Medulla oblongata (tissue), 1 donor: ENCODE data around the gene ACOX2.

Source experiments
- DNase-seq: peaks from one replicate; pipeline ENCODE4 v3.0.0-alpha.2; 2015; ENCODE audit errors: extremely low spot score

The ACOX2 gene

GRCh38 chr3:58566398-58567250 lies 29.6 kb upstream of the ACOX2 start:
- DNase-seq: no peak

GRCh38 chr3:58565621-58566397 lies 28.8 kb upstream of the ACOX2 start:
- DNase-seq: no peak

GRCh38 chr3:58564456-58565160 lies 27.6 kb upstream of the ACOX2 start:
- DNase-seq: no peak

- no peak for DNase-seq
Observed at GRCh38 chr3:58564054-58564453, 27.1 kb upstream of the ACOX2 start.

- DNase-seq: no peak
Observed at GRCh38 chr3:58563386-58564035, 26.5 kb upstream of the ACOX2 start.

- no peak for DNase-seq
Observed at GRCh38 chr3:58562498-58562897, 25.5 kb upstream of the ACOX2 start.

GRCh38 chr3:58560771-58561311 lies 23.9 kb upstream of the ACOX2 start:
- DNase-seq: no peak

- DNase-seq: no peak
Observed at GRCh38 chr3:58559586-58559985, 22.6 kb upstream of the ACOX2 start.

GRCh38 chr3:58557491-58557890 lies 20.5 kb upstream of the ACOX2 start:
- no peak for DNase-seq

- DNase-seq: no peak
Observed at GRCh38 chr3:58556761-58557221, 19.8 kb upstream of the ACOX2 start.

- no peak for DNase-seq
Observed at GRCh38 chr3:58556001-58556400, 19.0 kb upstream of the ACOX2 start.

GRCh38 chr3:58555203-58555602 lies 18.2 kb upstream of the ACOX2 start:
- no peak for DNase-seq

GRCh38 chr3:58553003-58553402 lies 16.0 kb upstream of the ACOX2 start:
- DNase-seq: no peak

GRCh38 chr3:58551636-58552180 lies 14.7 kb upstream of the ACOX2 start:
- no peak for DNase-seq

GRCh38 chr3:58544541-58544940 lies 7.6 kb upstream of the ACOX2 start:
- DNase-seq: no peak

- DNase-seq: no peak
Observed at GRCh38 chr3:58540176-58540858, 3.3 kb upstream of the ACOX2 start.

GRCh38 chr3:58539626-58540025 lies 2.6 kb upstream of the ACOX2 start:
- DNase-seq: no peak

GRCh38 chr3:58537412-58538301 lies 667 bp upstream of the ACOX2 start:
- DNase-seq: no peak
